Left ventricle myocardium superior (tissue), 1 donor: ENCODE results near the gene SNCA. TPM values are rescaled to one million over a fixed set of nuclear protein-coding genes. Genes with fewer than 3 reads are reported as not detected.
A peak's percentile ranks its signal among the peaks of the same experiment; 100 is the strongest.

Experiments
- ATAC-seq: fragments of 200-7000 bp; cut with Tn5 transposase; one replicate; pipeline ENCODE4 v1.9.1; 2020; ENCODE audit warnings: mild to moderate bottlenecking, moderate library complexity
- DNase-seq: peaks from one replicate; pipeline ENCODE4 v3.0.0-alpha.2; 2020
- intact Hi-C: fragments of 100-400 bp; cut with micrococcal nuclease; formaldehyde crosslinking; loops from one replicate; pipeline ENCODE4 v1.11.0; 2022
- total RNA-seq: library from RNA; stranded (reverse); fragmentation: NEBNext Ultra II Directional; extraction: Animal tissue kit (Norgen Biotek cat#: 25700); gene quantifications from one replicate; pipeline ENCODE4 v1.2.1, GENCODE V29; 2021
- donor health status: DM: no; HTN: yes; CAD: no; lungs with severe emphysema.

The SNCA gene
- total RNA-seq, 1 donor from 2014 or later: 4.6 TPM

GRCh38 chr4:89765528-89765927 is 71.4 kb downstream of the SNCA start:
- intact Hi-C loops: no loop called here
- DNase-seq (no peak), ATAC-seq (no peak)

GRCh38 chr4:89762311-89762710 is 74.7 kb downstream of the SNCA start:
- no peak for ATAC-seq
- intact Hi-C loops: no loop called here
- no peak for DNase-seq

- ATAC-seq: no peak
- no peak for DNase-seq
- intact Hi-C loops: no loop called here
Measured at GRCh38 chr4:89759426-89759825, 77.5 kb downstream of the SNCA start.

- no peak for ATAC-seq
- intact Hi-C loops: no loop called here
- DNase-seq: no peak
Measured at GRCh38 chr4:89757154-89757719, 79.7 kb downstream of the SNCA start.

GRCh38 chr4:89755220-89755619 is 81.7 kb downstream of the SNCA start:
- intact Hi-C loops: no loop called here
- ATAC-seq: no peak
- DNase-seq: no peak

- intact Hi-C loops: no loop called here
- DNase-seq (no peak), ATAC-seq (no peak)
Measured at GRCh38 chr4:89754531-89754930, 82.4 kb downstream of the SNCA start.

- ATAC-seq: no peak
- intact Hi-C loops: no loop called here
- DNase-seq: no peak
Measured at GRCh38 chr4:89753601-89754066, 83.3 kb downstream of the SNCA start.

GRCh38 chr4:89752932-89753598 is 83.9 kb downstream of the SNCA start:
- no peak for DNase-seq
- intact Hi-C loops: no loop called here
- peak; percentile 64 for ATAC-seq

- intact Hi-C loops: no loop called here
- no peak for DNase-seq
Measured at GRCh38 chr4:89751416-89751815, 85.5 kb downstream of the SNCA start.

GRCh38 chr4:89746377-89746776 is 90.6 kb downstream of the SNCA start:
- ATAC-seq: no peak
- no peak for DNase-seq
- intact Hi-C loops: no loop called here

More at GRCh38 chr4:89751416-89751815, 85.5 kb downstream of the SNCA start:
- ATAC-seq: no peak

GRCh38 chr4:89745708-89746107 is 91.3 kb downstream of the SNCA start:
- intact Hi-C loops: no loop called here
- ATAC-seq (peak; percentile 94), DNase-seq (no peak)

GRCh38 chr4:89744914-89745313 is 92.0 kb downstream of the SNCA start:
- ATAC-seq: no peak
- DNase-seq: no peak
- intact Hi-C loops: no loop called here

GRCh38 chr4:89741768-89742167 is 95.2 kb downstream of the SNCA start:
- ATAC-seq: no peak
- intact Hi-C loops: no loop called here
- DNase-seq: no peak

GRCh38 chr4:89739311-89739988 is 97.5 kb downstream of the SNCA start:
- no peak for DNase-seq
- intact Hi-C loops: no loop called here
- ATAC-seq: no peak

GRCh38 chr4:89737888-89738287 is 99.1 kb downstream of the SNCA start:
- ATAC-seq: peak; percentile 51
- DNase-seq: no peak
- intact Hi-C loops: no loop called here

- intact Hi-C loops: no loop called here
- DNase-seq (no peak), ATAC-seq (no peak)
Measured at GRCh38 chr4:89733946-89734345, 103.0 kb downstream of the SNCA start.

GRCh38 chr4:89727238-89727637 is 109.7 kb downstream of the SNCA start:
- intact Hi-C loops: no loop called here
- ATAC-seq: no peak
- no peak for DNase-seq

- DNase-seq (no peak), ATAC-seq (no peak)
- intact Hi-C loops: no loop called here
Measured at GRCh38 chr4:89725268-89725667, 111.7 kb downstream of the SNCA start.

GRCh38 chr4:89724716-89725115 is 112.2 kb downstream of the SNCA start:
- DNase-seq (no peak), ATAC-seq (no peak)
- intact Hi-C loops: no loop called here

- ATAC-seq: no peak
- no peak for DNase-seq
- intact Hi-C loops: no loop called here
Measured at GRCh38 chr4:89723096-89723495, 113.9 kb downstream of the SNCA start.

- intact Hi-C loops: no loop called here
- ATAC-seq: no peak
Measured at GRCh38 chr4:89722517-89722916, 114.4 kb downstream of the SNCA start.

More at GRCh38 chr4:89722517-89722916, 114.4 kb downstream of the SNCA start:
- DNase-seq: no peak
